ENCODE results near the gene EVC. TPM values are rescaled to one million over a fixed set of nuclear protein-coding genes. Genes with fewer than 3 reads are reported as not detected.

The EVC gene
- total and polyA plus RNA-seq, 2 of the 8 experiments (the other 6 are each of a cell fraction or from before 2014, with no cell fraction given): 2.6 to 9.8 TPM

DNA sequence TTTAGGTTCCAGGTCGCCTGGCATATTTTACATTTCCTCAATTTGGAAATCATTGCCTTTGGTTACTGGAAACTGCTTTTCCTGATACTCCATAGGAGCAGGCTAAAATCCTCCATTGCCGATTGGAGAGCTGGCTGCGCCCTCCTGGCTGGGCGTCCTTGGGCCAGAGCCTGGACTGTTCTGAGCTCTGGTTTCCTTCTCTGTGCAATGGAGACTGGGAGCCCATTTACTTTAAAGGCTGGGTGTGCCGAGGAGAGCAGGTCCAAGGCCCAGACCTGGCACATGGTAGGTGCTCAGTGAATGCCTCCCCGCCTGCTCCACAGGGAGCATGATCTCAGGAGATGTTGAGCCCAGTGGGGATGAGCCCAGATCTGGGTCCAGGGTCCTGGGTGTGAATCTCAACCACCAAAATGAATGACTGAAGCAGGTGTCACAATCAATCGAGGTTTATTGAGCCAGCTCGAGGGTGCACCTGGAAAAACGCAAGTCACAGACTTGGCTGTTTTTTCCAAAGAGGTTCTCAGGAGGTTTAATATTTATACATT lies 50.0 kb downstream of the EVC start:
- H3K23me2 ChIP-seq (ENCODE audit: low read depth, low read length): no peaks in the 10 kb centered on the region
- no peak overlapping the region for H3K4ac ChIP-seq (replicated peaks; ENCODE audit: insufficient read length, low read depth, low read length)
- DNase-seq (ENCODE audit: low read depth in 1 of 2, low spot score in 2 of 2) (peak in 1 of 2 experiments; percentile 42), FAIRE-seq (no peak)
- no peak overlapping the region for H4K8ac ChIP-seq (ENCODE audit: extremely low read depth, insufficient read depth, low read length)
- H3K14ac ChIP-seq (ENCODE audit: insufficient read length): no peak overlapping the region
- H2BK120ac ChIP-seq (replicated peaks; ENCODE audit: low read depth, low read length): no peak overlapping the region
- H3K27me3 ChIP-seq (replicated peaks in 1 of 4; ENCODE audit: control insufficient read depth in 3 of 4, extremely low read depth in 1 of 4, insufficient read depth in 3 of 4, low read length in 3 of 4): no peaks in the 10 kb centered on the region
- H2AFZ ChIP-seq (ENCODE audit: low read length): no peak overlapping the region
- no peak overlapping the region for H3K9ac ChIP-seq (replicated peaks in 1 of 4; ENCODE audit: extremely low read depth in 1 of 4, low read depth in 3 of 4, low read length in 3 of 4)
- no peak overlapping the region for H4K5ac ChIP-seq (ENCODE audit: insufficient read length, low read depth, low read length)
- no peak overlapping the region for H2AK5ac ChIP-seq (ENCODE audit: low read depth, low read length)
- H3K56ac ChIP-seq (replicated peaks; ENCODE audit: insufficient read length, low read depth, low read length): no peak overlapping the region
- H3K4me2 ChIP-seq (ENCODE audit: insufficient read depth in 1 of 2, low read depth in 2 of 2, low read length in 2 of 2): no peak overlapping the region
- H4K91ac ChIP-seq (replicated peaks; ENCODE audit: insufficient read length, low read length): no peak overlapping the region
- no peak overlapping the region for H2BK15ac ChIP-seq (ENCODE audit: low read length)
- POLR2A ChIA-PET (ENCODE audit: partially characterized antibody): no interaction called here
- no peaks in the 10 kb centered on the region for H4K20me1 ChIP-seq (replicated peaks in 1 of 2; ENCODE audit: control insufficient read depth in 1 of 2, insufficient read depth in 2 of 2, low read length in 2 of 2)
- CTCF ChIA-PET (ENCODE audit: partially characterized antibody): interaction anchor here (1.0 kb wide), 1 partner anchor 11 kb away, joined by 3 read pairs; no protein-coding TSS in a partner anchor
- no peak overlapping the region for H3K27ac ChIP-seq (ENCODE audit: low read depth, low read length)
- no peak overlapping the region for H3K4me3 ChIP-seq (ENCODE audit: extremely low read depth in 1 of 4, insufficient read depth in 2 of 4, low read depth in 3 of 4, low read length in 4 of 4)
- H3K23ac ChIP-seq (ENCODE audit: insufficient read length): no peak overlapping the region
- no peaks in the 10 kb centered on the region for H3K9me3 ChIP-seq (ENCODE audit: insufficient read depth in 2 of 2, low read depth in 1 of 2, low read length in 1 of 2)
- no peaks in the 10 kb centered on the region for H3K79me2 ChIP-seq (ENCODE audit: control insufficient read depth in 1 of 2, insufficient read depth in 2 of 2, low read length in 2 of 2)
- peaks cover 2 to 7% (median 4%) of the 10 kb centered on the region in 4 experiments; a peak in 4 of 8 replicates for H3K36me3 ChIP-seq (ENCODE audit: control insufficient read depth in 2 of 4, insufficient read depth in 4 of 4, low read length in 3 of 4)
- H3K18ac ChIP-seq (ENCODE audit: extremely low read depth, low read length): no peak overlapping the region
- H3K79me1 ChIP-seq (ENCODE audit: low read depth, low read length): no peaks in the 10 kb centered on the region
- H2BK5ac ChIP-seq (ENCODE audit: low read depth, low read length): no peak overlapping the region
- H2BK12ac ChIP-seq (ENCODE audit: low read depth, low read length): no peak overlapping the region
- WGBS, 2 experiments (ENCODE audit: extremely low coverage in 1 of 2, insufficient coverage in 1 of 2, insufficient read length in 1 of 2, insufficient replicate concordance in 2 of 2, low coverage in 1 of 2, low lambda C conversion rate in 2 of 2, missing lambda C conversion rate in 1 of 2): 89% methylated on average over 9 of the region's 9 CpGs; no CpG with 5 or more reads in 1 of the 2 experiments
- no peak overlapping the region for H2BK20ac ChIP-seq (ENCODE audit: low read length)
- no peaks in the 10 kb centered on the region; a peak in 1 of 7 replicates for H3K4me1 ChIP-seq (replicated peaks in 1 of 4; ENCODE audit: control insufficient read depth in 3 of 4, insufficient read depth in 4 of 4, low read length in 3 of 4)
- TF ChIP-seq POLR2AphosphoS5 (IDR thresholded peaks at IDR 0.05; ENCODE audit: low read depth, low read length) (no peak), SP4 (IDR thresholded peaks at IDR 0.05; ENCODE audit: low read length) (no peak), SAP30 (IDR thresholded peaks at IDR 0.05; ENCODE audit: insufficient read depth, insufficient replicate concordance, low read length) (no peak), EP300 (IDR thresholded peaks at IDR 0.05; ENCODE audit: borderline replicate concordance in 1 of 2, low read depth in 2 of 2, low read length in 2 of 2) (no peak), RAD21 (IDR thresholded peaks at IDR 0.05 in 1 of 2, conservative IDR thresholded peaks at IDR 0.05 in 1 of 2; ENCODE audit: low read depth in 2 of 2, low read length in 2 of 2) (no peak), TAF1 (IDR thresholded peaks at IDR 0.05; ENCODE audit: low read depth, low read length) (no peak), KDM5A (IDR thresholded peaks at IDR 0.05; ENCODE audit: low read length) (no peak), FOSL1 (IDR thresholded peaks at IDR 0.05; ENCODE audit: insufficient read depth, low read depth, low read length) (no peak), GABPA (IDR thresholded peaks at IDR 0.05; ENCODE audit: borderline replicate concordance, insufficient read depth, low read length) (no peak), BRCA1 (IDR thresholded peaks at IDR 0.05; ENCODE audit: low read depth, low read length) (no peak), BACH1 (IDR thresholded peaks at IDR 0.05; ENCODE audit: low read length) (no peak), SIX5 (IDR thresholded peaks at IDR 0.05; ENCODE audit: low read depth, low read length) (no peak), USF2 (IDR thresholded peaks at IDR 0.05; ENCODE audit: low read length) (no peak)

Data from H1 (cell line).